NCI-H2227 treated with DMSO at 0.1 percent for 48 hours (cell line): ENCODE results near the gene KLHDC4.
"Not testable (repeated sequence)": the region's sequence is repeated elsewhere in the genome, so short reads cannot be mapped to it uniquely, and the experiment has no call there.

Experiments used
- DNase-seq: peaks from one replicate; lab custom pipeline; 2025; lab: John Stamatoyannopoulos, UW

Gene KLHDC4

DNA sequence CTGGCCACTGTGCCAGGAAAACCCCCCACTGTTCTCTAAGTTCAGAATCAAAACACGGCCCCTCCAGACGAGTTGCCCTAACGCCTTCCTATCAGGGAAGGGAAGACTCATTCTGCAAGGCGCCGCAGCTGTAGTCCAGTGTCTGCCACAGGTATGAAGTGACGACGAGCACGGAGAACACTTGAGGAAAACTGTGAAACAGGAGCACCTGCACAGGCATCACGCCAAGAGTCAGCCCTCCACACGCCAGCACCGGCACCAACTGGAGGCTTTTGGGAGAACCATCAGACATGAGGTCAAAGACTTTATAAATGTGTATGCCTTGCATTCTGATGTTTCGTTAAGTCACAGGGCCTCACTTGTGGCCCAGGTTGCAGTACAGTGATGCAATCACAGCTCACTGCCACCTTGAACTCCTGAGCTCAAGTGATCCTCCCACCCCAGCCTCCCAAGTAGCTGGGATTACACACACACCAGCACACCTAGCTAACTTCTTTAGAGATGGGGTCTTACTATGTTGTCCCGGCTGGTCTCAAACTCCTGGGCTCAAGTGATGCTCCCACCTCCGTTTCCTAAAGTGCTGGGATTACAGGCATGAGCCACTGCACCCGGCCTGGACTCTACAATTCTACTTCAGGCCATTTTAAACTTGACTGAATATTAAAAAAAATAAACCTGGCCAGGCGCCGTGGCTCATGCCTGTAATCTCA, 22.9 kb downstream of the KLHDC4 start:
- DNase-seq = no peak

DNA sequence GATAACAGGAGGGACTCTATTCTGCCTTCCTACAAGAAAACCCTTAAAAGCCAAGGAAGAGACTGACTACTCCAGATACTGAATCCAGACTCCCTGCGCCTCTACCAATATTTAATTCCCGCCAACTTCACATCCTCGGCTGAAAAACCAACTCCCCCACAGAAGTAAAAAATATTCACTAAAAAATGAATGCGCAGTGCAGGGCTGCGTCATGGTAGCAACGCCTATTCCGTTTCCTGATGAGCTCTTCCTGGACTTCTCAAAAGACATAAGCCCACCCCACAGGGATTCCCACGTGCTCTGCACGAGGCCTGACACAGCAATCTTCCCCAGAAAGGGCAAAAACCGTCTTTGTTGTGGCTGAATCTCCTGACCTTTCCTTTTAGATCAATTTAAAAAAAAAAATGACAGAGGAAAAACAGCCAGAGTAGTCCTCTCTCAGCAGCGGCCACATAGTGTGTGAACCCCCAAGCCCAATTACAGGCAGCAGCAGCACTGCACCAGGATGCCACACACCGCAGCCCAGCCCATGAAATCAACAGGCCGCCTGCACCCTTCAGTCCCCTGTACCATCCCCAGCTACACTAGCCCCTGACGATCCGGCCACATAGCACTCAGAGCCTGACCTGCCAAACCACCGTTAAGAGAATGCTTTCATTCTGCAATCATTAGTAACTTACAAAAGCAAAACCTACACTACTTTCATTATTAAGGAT, 23.9 kb downstream of the KLHDC4 start:
- DNase-seq = no peak

DNA sequence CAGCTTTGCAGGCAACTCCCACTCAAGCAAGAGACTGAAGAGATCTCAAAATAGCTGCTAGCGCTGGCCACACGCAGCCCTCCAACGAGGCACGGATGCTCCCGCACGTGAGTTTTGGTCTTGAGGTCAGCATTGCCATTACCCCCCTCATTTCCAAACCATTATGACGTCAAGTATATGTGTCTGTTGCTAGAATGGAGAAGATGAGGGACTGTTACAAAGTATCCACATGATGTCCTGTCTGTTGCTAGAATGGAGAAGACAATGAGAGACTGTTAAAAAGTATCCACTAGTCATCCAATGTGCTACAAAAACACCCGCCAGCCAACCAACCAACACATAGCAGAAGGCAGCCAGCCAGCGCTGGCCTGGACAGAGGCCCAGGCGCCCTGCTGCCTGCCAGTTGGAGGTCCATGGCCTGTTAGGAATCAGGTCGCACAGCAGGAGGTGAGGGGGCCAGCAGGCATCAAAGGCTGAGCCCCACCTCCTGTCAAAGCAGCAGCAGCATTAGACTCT, 24.8 kb downstream of the KLHDC4 start:
- no peak for DNase-seq

GRCh38 chr16:87740441-87740840, 25.3 kb downstream of the KLHDC4 start:
- DNase-seq = no peak

- DNase-seq = no peak
Observed at GRCh38 chr16:87739801-87740200, 26.0 kb downstream of the KLHDC4 start.

- DNase-seq = no peak
Observed at GRCh38 chr16:87736008-87736382, 29.8 kb downstream of the KLHDC4 start.

GRCh38 chr16:87735270-87736007, 30.3 kb downstream of the KLHDC4 start:
- no peak for DNase-seq

DNA sequence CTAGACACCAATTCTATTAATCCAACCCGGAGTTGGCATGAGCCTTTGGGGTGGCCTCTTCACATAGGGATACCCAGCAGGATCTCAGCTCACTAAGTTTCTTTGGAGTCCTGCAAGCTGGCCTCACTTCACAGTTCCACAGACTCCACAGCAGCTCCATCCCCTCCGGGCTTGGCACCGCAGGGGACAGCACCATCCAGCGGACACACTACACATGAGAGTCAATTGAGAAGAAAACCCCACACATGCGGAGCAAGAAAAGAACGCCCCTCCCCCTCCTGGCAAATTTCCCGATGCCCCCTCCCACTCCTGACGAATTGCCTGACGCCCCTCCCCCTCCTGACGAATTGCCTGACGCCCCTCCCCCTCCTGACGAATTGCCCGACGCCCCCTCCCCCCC, 31.1 kb downstream of the KLHDC4 start:
- no peak for DNase-seq

GRCh38 chr16:87733190-87733589, 32.6 kb downstream of the KLHDC4 start:
- DNase-seq = no peak

- no peak for DNase-seq
Observed at GRCh38 chr16:87731607-87732006, 34.2 kb downstream of the KLHDC4 start.

DNA sequence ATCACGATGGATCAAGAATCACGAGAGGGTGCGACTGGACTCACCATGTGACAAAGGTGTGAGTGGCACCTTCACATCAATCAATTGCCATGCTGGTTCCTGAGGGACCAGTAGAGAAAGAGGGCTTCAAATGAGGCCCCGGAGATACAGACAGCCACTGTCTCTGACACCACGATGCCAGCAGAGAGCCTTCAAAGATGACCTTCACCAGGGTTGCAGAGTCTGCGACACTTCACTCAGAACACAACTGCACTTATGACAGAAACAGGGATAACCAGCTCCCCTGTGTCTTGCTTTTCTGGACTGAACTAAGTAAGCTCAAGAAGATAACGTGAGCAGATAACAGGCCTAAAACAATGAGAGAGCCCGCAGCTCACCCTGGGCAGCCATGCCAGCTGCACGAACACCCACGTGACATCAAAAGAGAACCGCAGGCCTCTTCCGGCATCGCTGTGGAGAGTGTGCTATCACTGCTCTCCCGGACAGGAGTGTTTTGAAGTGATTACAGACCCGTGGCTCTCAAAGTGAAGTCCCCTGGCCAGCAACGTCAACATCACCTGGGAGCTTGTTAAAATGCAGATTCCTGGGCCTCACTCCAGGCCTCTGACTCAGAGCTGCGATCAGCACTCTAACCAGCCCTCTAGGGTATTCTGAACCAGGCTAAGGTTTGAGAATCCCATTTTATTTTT, 36.4 kb downstream of the KLHDC4 start:
- DNase-seq = no peak

GRCh38 chr16:87728026-87728425, 37.8 kb downstream of the KLHDC4 start:
- DNase-seq = no peak

DNA sequence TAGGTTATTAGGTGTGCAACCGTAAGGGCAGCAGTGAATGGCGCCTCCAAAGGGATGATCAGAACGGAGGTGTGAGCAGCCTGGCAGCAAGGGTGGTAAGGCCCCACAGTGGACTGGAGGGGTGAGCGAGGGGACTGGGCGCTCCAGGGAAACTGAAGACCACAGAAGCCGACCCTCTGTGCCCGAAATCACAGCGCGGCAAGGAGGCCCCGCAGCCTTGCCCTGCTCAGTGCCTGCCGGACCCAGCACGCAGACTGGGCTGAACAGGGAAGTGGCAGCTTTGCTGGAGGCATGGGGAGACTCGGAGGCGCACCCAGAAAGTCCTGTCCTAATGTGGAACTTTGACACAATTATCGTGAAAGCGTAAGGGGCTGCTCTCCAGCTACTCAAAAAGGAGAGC, 38.4 kb downstream of the KLHDC4 start:
- no peak for DNase-seq

DNA sequence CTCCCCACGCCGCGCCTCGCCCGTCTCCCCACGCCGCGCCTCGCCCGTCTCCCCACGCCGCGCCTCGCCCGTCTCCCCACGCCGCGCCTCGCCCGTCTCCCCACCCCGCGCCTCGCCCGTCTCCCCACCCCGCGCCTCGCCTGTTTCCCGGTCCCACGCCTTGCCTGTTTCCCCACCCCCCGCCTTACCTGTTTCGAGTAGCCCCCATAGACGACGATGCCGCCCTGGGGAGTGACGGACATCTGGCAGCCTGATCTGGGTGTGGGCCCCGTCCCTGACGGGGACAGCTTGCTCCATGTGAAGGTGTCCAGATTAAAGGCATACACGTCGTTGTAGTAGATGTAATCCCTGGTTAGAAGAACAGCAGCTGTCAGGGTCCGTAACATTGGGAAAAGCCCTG, 39.2 kb downstream of the KLHDC4 start:
- DNase-seq = not testable (repeated sequence)

DNA sequence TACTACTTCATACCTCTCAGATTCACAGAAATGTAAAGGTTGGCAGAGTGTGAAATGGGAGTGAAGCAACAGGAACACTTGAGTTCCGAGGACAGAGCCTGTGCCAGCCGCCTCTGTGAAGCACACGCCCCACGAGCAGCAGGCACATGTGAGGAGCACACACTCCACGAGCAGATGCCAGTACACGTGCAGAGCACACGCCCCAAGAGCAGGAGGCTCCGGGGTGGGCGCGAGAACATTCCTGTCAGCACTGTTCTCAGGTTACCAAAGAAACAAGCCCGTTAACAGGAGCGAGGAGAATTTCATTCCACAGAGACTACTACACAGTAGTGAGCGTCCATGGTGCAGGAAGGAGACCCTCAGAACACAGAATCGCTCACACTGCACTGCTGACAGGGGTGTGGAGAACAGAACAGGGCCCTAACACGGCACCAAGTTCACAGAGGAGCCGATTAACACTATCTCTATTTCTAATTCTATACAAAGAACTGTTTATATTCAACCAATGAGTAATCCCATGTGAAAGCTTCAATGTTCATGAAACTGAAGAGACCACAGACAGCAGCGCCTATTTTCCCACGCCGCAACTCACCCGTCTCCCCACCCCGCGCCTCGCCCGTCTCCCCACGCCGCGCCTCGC, 40.1 kb downstream of the KLHDC4 start:
- no peak for DNase-seq

- no peak for DNase-seq
Observed at GRCh38 chr16:87724490-87725291, 41.1 kb downstream of the KLHDC4 start.

DNA sequence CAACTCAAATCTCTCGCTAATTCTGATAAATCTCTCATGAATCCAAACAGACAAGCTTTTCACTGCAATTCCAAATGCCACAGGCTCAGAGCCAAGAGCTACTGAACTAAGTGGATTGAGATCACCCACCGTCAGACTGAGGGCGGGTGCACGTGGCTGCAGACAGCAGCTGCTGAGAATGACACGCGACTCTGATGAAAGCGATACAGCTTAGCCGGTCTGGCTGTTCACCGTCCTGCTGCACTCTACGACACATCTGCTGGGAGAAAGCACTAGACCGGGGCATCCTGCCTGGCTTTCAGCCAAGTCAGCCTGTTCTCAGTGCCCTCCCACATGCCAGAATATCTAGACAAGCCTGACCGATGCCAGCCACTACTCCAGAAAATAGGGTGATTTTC, 42.6 kb downstream of the KLHDC4 start:
- peak; percentile 70 for DNase-seq

DNA sequence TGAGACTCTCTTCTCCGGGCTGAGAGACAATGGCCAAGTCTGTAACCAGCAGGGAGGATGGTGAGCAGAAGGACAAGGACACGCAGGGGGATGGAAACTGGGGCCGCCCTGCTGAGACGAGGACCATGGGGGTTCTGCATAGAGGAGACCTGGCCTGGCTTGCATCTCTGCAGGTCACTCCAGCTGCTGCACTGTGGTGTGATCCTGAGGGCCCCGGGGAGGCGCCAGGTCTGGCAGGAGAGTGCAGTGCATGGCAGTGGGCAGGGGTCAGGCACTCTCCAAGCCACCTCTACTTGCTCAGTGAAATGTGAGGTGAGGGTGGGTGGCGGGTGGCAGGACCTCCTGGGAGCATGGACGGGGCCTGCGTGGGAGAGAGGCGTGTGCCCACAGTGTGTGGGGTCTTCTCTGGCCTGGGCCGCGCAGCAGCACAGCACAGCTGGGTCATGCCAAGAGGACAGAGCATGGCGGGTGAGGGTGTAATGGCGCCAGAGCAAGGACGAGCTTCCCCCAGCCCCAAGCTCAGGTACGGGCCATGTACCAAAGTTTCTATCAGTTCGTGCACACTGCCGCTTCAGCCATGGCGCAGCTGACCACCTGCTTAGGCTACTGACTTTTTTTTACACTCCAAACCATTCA, 43.1 kb downstream of the KLHDC4 start:
- no peak for DNase-seq

GRCh38 chr16:87721622-87722585, 43.9 kb downstream of the KLHDC4 start:
- no peak for DNase-seq
